DMS 273 treated with DMSO at 0.1 percent for 48 hours (cell line): ENCODE data around the gene CCDC90B.
A peak's percentile ranks its signal among the peaks of the same experiment; 100 is the strongest.
"Not testable (repeated sequence)": the region's sequence is repeated elsewhere in the genome, so short reads cannot be mapped to it uniquely, and the experiment has no call there.

ENCODE experiments used
- DNase-seq: peaks from one replicate; lab custom pipeline; 2025; lab: John Stamatoyannopoulos, UW

Gene CCDC90B

GRCh38 chr11:83287631-83288030, 1.5 kb upstream of the CCDC90B start:
- DNase-seq = no peak

GRCh38 chr11:83285151-83285770, 906 bp downstream of the CCDC90B start:
- DNase-seq = peak; percentile 65

GRCh38 chr11:83284501-83285150, 1.5 kb downstream of the CCDC90B start:
- DNase-seq = no peak

GRCh38 chr11:83282084-83282716, 4.0 kb downstream of the CCDC90B start:
- no peak for DNase-seq

GRCh38 chr11:83280256-83280655, 5.9 kb downstream of the CCDC90B start:
- no peak for DNase-seq

- no peak for DNase-seq
Measured at GRCh38 chr11:83278351-83278750, 7.8 kb downstream of the CCDC90B start.

GRCh38 chr11:83275888-83276641, 10.1 kb downstream of the CCDC90B start:
- DNase-seq = no peak

GRCh38 chr11:83272627-83273026, 13.5 kb downstream of the CCDC90B start:
- no peak for DNase-seq

- not testable (repeated sequence) for DNase-seq
Measured at GRCh38 chr11:83271734-83272133, 14.4 kb downstream of the CCDC90B start.

- DNase-seq = not testable (repeated sequence)
Measured at GRCh38 chr11:83269080-83269479, 17.1 kb downstream of the CCDC90B start.

- no peak for DNase-seq
Measured at GRCh38 chr11:83265331-83265730, 20.8 kb downstream of the CCDC90B start.

- DNase-seq = no peak
Measured at GRCh38 chr11:83259559-83259958, 26.6 kb downstream of the CCDC90B start.

- DNase-seq = no peak
Measured at GRCh38 chr11:83257761-83258168, 28.4 kb downstream of the CCDC90B start.

- no peak for DNase-seq
Measured at GRCh38 chr11:83256602-83257340, 29.4 kb downstream of the CCDC90B start.

GRCh38 chr11:83255366-83255765, 30.8 kb downstream of the CCDC90B start:
- DNase-seq = no peak

- no peak for DNase-seq
Measured at GRCh38 chr11:83252941-83253340, 33.2 kb downstream of the CCDC90B start.

- DNase-seq = no peak
Measured at GRCh38 chr11:83252266-83252665, 33.9 kb downstream of the CCDC90B start.

GRCh38 chr11:83249972-83250593, 36.1 kb downstream of the CCDC90B start:
- DNase-seq = peak; percentile 1

- no peak for DNase-seq
Measured at GRCh38 chr11:83249445-83249844, 36.7 kb downstream of the CCDC90B start.

GRCh38 chr11:83241291-83241946, 44.7 kb downstream of the CCDC90B start:
- DNase-seq = peak; percentile 0

GRCh38 chr11:83238111-83238510, 48.1 kb downstream of the CCDC90B start:
- DNase-seq = no peak
